NB4 (cell line): ENCODE measurements around the gene FGF2.

Experiments used
- DNase-seq: peaks from one replicate; pipeline ENCODE4 v3.0.0; 2010; ENCODE audit warnings: low read depth
- H3K4me3 ChIP-seq: one replicate; pipeline ENCODE4 v1.5.1; 2011; ENCODE audit warnings: mild to moderate bottlenecking, low read depth, low read length, moderate library complexity
- MYC ChIP-seq: IDR thresholded peaks from 2 replicates; pipeline ENCODE4 v1.6.1; 2011; ENCODE audit warnings: low read depth, low read length
- POLR2A ChIP-seq: IDR thresholded peaks from 2 replicates; pipeline ENCODE4 v1.6.1; 2011; ENCODE audit warnings: mild to moderate bottlenecking; ENCODE audit not compliant: insufficient read length; ENCODE audit errors: extremely low read depth
- TF ChIP-seq, protein P1 (sequence below): IDR thresholded peaks from one replicate; pipeline ENCODE4 v1.5.1; 2012; ENCODE audit warnings: low read depth, low read length
- TF ChIP-seq, protein P2 (sequence below): IDR thresholded peaks from 2 replicates; pipeline ENCODE4 v1.6.1; 2011; ENCODE audit warnings: low read depth, low read length

The FGF2 gene

DNA sequence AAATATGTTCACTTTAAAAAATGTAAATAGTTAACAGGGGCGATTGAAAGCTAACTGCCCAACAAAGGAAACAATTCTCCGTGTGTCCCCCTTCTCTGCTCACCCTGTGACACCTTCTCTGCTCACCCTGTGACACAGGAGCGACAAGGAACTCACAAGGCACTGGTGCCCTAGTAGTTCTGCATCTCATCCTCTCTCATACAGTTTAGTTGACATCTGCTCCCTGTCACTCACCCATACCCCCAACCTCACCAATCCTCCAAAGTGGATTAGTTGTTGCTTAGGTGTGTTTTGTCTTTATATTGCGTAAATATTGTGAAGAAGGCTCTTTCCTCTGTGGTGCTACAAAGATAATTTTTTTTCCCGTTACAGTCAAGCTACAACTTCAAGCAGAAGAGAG, 49.3 kb downstream of the FGF2 start:
- no peak overlapping the region for H3K4me3 ChIP-seq
- TF ChIP-seq MYC, result no peak
- TF ChIP-seq, protein P1, sequence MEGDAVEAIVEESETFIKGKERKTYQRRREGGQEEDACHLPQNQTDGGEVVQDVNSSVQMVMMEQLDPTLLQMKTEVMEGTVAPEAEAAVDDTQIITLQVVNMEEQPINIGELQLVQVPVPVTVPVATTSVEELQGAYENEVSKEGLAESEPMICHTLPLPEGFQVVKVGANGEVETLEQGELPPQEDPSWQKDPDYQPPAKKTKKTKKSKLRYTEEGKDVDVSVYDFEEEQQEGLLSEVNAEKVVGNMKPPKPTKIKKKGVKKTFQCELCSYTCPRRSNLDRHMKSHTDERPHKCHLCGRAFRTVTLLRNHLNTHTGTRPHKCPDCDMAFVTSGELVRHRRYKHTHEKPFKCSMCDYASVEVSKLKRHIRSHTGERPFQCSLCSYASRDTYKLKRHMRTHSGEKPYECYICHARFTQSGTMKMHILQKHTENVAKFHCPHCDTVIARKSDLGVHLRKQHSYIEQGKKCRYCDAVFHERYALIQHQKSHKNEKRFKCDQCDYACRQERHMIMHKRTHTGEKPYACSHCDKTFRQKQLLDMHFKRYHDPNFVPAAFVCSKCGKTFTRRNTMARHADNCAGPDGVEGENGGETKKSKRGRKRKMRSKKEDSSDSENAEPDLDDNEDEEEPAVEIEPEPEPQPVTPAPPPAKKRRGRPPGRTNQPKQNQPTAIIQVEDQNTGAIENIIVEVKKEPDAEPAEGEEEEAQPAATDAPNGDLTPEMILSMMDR, result no peak
- TF ChIP-seq, protein P2, sequence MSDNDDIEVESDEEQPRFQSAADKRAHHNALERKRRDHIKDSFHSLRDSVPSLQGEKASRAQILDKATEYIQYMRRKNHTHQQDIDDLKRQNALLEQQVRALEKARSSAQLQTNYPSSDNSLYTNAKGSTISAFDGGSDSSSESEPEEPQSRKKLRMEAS, result no peak
- DNase-seq, result no peak

DNA sequence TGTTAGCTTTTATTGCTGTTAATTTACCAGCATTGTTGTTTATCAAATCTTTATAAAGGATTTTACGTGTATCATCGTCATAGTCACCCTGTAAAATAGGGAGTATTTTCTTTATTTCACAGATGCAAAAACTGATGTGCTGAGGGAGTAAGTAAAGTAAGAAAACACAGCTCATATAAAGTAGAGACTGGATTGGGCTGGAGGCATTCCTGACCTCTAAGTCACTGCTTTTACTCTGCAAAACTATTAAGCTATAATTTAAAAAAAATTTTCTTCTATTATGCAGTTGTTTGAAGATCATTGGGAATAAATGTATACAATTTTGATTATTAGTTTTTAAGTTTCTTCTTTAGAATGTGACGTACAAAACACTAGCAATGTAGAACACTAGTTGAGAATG, 49.8 kb downstream of the FGF2 start:
- H3K4me3 ChIP-seq, result no peak overlapping the region
- DNase-seq, result no peak
- TF ChIP-seq, protein P1, result no peak
- no peak for TF ChIP-seq POLR2A

DNA sequence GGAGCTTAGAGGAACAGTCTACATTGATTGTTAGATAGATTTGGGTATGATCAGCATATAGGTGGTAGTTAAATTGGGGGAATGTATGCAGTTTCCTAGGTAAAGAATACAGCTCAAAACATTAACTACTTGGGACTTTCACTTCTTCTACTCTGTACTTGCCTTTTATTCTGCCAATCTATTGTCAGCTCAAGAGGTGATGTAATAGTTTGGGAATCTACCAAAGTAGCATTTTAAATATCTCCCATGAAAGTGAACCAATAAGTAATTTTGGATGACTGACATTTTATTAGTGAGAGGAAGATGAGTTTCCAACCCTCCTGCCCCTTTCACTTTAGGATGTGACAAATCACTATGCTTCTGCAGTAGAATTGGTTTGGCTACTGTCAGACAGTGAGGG, 52.4 kb downstream of the FGF2 start:
- H3K4me3 ChIP-seq, result no peak overlapping the region
- TF ChIP-seq, protein P1, result no peak
- TF ChIP-seq POLR2A (no peak), MYC (no peak)
- TF ChIP-seq, protein P2, result no peak
- DNase-seq, result no peak

DNA sequence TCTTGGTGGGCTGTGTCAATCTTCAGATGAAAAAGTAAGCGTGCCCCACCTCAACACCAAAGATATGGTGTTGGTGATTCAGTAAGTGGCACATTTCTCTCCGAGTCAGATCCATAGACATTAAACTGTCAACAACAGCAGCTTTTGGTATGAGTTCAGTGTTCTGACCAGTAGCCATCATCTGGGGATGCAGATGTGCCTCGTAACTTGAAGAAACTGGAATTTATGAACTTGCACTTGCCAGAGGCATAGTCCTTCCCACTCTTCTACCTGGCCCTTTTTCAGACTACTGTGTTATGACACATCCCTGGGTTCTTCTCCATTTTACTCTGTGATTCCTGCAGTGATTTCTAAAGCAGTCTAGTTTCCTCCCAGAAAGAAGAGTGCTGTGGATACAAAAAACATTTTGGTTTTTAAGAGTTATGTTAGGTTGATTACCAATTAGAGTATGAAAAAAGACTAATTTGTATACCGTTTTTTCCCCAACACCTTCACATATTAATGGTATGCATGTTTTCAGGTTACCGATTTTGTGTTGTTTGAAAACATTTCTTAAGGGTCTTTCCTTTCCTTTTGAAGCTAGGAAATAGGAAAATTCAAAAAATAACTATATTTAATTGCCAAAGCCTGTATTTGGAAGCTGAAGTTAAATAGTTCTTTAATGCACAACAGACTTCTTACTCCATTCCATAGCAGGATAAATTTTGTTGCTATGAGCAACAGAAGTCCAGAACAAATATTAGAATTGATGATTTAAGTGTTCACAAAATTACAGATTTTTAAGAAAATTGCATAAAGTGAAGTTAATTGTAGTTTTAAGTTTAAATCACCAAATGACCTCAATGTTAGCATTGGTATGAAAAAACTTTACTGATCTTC, 56.5 kb downstream of the FGF2 start:
- TF ChIP-seq, protein P2, result no peak
- TF ChIP-seq MYC (no peak), POLR2A (no peak)
- TF ChIP-seq, protein P1, result no peak
- no peak overlapping the region for H3K4me3 ChIP-seq
- DNase-seq, result no peak

DNA sequence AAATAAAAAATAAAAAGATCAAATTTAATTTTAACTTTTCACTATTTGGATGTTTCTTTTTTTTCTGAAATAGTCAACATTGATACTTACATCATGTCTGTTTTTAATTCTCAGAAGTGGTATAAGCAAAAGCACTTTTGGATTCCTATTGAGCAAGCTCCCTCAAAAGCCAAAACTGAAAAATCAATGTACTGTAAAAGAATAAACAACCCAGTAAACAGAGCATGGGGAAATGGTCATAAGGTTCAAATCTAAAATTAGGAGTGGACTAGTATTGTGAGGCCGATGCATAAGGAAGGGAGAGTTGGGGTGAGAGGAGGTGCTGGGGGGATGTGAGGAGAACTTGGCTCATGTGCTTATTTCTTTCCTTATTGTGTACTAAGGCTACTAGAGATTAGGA, 57.9 kb downstream of the FGF2 start:
- H3K4me3 ChIP-seq, result no peak overlapping the region
- no peak for DNase-seq
- TF ChIP-seq, protein P2, result no peak
- TF ChIP-seq POLR2A (no peak), MYC (no peak)
- TF ChIP-seq, protein P1, result no peak

DNA sequence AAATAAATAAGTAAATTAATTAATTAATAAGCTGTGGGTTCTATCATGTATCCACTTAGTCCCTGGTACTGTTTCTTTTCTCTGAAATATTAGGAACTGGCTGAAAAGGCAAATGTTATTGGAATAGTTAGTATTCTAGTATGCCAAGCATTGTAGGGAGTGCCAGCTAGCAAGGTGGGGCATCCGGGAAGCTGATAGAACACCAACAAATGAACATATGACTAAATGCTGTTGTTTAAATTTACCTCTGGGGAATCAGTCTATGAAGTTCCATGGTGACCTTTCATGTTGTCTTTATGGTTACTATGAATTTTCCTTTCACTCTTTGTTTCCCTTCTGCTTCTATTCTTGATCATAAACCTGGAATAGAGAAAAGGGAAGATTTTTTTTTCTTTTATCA, 63.1 kb downstream of the FGF2 start:
- H3K4me3 ChIP-seq, result no peak overlapping the region
- DNase-seq, result no peak
- TF ChIP-seq, protein P2, result no peak
- no peak for TF ChIP-seq MYC
- no peak for TF ChIP-seq POLR2A
- TF ChIP-seq, protein P1, result no peak
